Measurements from ENCODE around the gene TTC21A.
A peak's percentile ranks its signal among the peaks of the same experiment; 100 is the strongest.

TTC21A gene

DNA sequence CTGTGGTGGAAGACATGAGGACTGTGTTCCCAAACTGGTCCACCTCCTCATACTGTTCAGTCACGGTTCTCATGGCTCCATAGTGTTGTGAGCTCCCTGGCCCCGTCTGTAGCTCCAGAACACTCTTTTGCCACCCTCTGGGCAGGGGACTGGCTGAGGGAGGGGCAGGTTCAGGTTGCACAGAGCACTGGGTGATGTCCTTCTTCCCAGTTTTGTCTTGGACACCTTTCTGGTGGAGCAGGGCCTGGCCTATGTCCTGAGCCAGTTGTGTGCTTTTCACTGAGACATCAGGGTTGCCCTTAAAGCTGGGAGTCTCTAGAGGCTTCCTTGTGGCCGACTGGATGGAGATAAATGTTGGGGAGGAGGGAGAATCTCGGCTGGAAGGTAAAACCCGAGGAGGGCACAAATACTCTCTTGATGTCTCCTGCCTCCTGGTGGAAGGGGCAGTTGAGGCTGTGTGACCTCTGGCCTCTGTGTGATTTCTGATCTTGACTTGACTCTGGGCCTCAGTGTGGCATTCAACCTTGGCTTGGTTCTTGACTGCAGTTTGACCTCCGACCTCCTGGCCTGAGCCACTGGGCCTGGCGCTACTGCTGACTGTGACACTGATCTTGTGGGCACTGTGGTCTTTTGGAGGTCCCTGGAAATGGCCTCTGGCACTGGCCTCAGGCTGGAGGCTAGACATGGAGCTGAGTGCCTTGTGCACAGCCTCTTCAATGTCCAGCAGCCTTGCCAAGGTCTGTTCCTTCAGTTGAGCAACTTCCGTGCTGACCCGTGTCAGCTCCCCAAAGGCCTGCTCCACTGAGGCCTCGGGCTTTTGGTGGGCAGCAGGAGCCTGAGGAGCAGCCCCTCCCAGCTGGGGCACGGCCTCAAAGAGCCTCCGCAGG lies 76.8 kb downstream of the TTC21A start:
- Histone ChIP-seq H2AK5ac (ENCODE audit: low read depth, low read length) (peak overlapping the region; percentile 86), H3K4me3 (ENCODE audit: low read length in 2 of 2) (no peak overlapping the region), H2BK120ac (ENCODE audit: low read depth, low read length) (peak overlapping the region; percentile 4), H3K4ac (ENCODE audit: low read length) (no peak overlapping the region), H3K4me2 (ENCODE audit: insufficient read depth, low read length, poor library complexity, severe bottlenecking) (no peak overlapping the region), H3K79me1 (ENCODE audit: low read depth, low read length) (no peaks in the 10 kb centered on the region), H4K8ac (ENCODE audit: low read depth, low read length) (no peak overlapping the region), H3K9ac (ENCODE audit: low read depth, low read length, poor library complexity) (no peak overlapping the region), H4K91ac (ENCODE audit: low read depth, low read length, poor library complexity) (no peak overlapping the region), H3K27me3 (ENCODE audit: control insufficient read depth in 3 of 3, insufficient read depth in 3 of 3, low read depth in 1 of 3, low read length in 3 of 3) (peaks cover 0 to 9% (median 0%) of the 10 kb centered on the region in 3 experiments), H2AFZ (ENCODE audit: low read length) (no peak overlapping the region), H3K4me1 (ENCODE audit: control insufficient read depth in 2 of 2, insufficient read depth in 1 of 2, low read depth in 1 of 2, low read length in 2 of 2) (peaks cover 7 to 8% of the 10 kb centered on the region in 2 donors), H3K18ac (ENCODE audit: low read length) (no peak overlapping the region), H3K14ac (ENCODE audit: low read length) (peak overlapping the region; percentile 26), H2BK15ac (ENCODE audit: low read length) (peak overlapping the region; percentile 88), H3K9me3 (replicated peaks in 1 of 2; ENCODE audit: control insufficient read depth in 2 of 2, insufficient read depth in 1 of 2, low read depth in 1 of 2, low read length in 2 of 2) (no peaks in the 10 kb centered on the region), H3K27ac (replicated peaks; ENCODE audit: low read length) (no peak overlapping the region), H2BK5ac (ENCODE audit: low read length) (peak overlapping the region; percentile 79), H2BK12ac (ENCODE audit: low read length) (peak overlapping the region; percentile 44), H3K36me3 (replicated peaks in 1 of 2; ENCODE audit: control insufficient read depth in 2 of 2, insufficient read depth in 2 of 2, low read length in 2 of 2) (no peaks in the 10 kb centered on the region), H3K23ac (ENCODE audit: low read depth, low read length, poor library complexity) (peak overlapping the region; percentile 76)
- DNase-seq (ENCODE audit: low spot score): no peak
- no CpG with 5 or more reads among the region's 12 CpGs for WGBS, 2 donors (ENCODE audit: extremely low coverage in 2 of 2, insufficient read length in 2 of 2, insufficient replicate concordance in 1 of 2)

DNA sequence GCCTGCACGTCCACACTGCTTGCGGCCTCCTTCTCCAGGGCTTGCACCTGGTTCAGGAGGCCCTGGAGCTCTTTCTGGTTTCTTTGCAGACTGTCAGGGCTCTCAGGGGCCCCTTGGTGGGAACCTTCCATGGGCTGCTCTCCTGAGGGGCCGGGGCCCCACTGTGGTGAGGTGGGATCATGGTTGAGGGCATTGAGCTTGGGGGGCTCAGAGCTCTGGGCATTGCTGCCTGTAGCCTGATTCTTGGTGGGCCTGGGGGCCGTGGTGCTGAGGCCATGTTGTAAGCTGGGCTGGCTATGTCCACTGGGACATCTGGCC lies 77.4 kb downstream of the TTC21A start:
- Histone ChIP-seq H2AK5ac (ENCODE audit: low read depth, low read length) (peak overlapping the region; percentile 86), H2BK12ac (ENCODE audit: low read length) (no peak overlapping the region), H2BK120ac (ENCODE audit: low read depth, low read length) (peak overlapping the region; percentile 4), H3K4me1 (ENCODE audit: control insufficient read depth in 2 of 2, insufficient read depth in 1 of 2, low read depth in 1 of 2, low read length in 2 of 2) (peaks cover 6 to 7% of the 10 kb centered on the region in 2 donors), H4K91ac (ENCODE audit: low read depth, low read length, poor library complexity) (peak overlapping the region; percentile 67), H4K8ac (ENCODE audit: low read depth, low read length) (no peak overlapping the region), H3K23ac (ENCODE audit: low read depth, low read length, poor library complexity) (no peak overlapping the region), H3K4ac (ENCODE audit: low read length) (no peak overlapping the region), H3K18ac (ENCODE audit: low read length) (peak overlapping the region; percentile 57), H3K4me3 (ENCODE audit: low read length in 2 of 2) (no peak overlapping the region), H2BK15ac (ENCODE audit: low read length) (peak overlapping the region; percentile 85), H3K9me3 (replicated peaks in 1 of 2; ENCODE audit: control insufficient read depth in 2 of 2, insufficient read depth in 1 of 2, low read depth in 1 of 2, low read length in 2 of 2) (no peaks in the 10 kb centered on the region), H3K27ac (replicated peaks; ENCODE audit: low read length) (no peak overlapping the region), H3K4me2 (ENCODE audit: insufficient read depth, low read length, poor library complexity, severe bottlenecking) (no peak overlapping the region), H3K27me3 (ENCODE audit: control insufficient read depth in 3 of 3, insufficient read depth in 3 of 3, low read depth in 1 of 3, low read length in 3 of 3) (peaks cover 0 to 5% (median 0%) of the 10 kb centered on the region in 3 experiments), H3K9ac (ENCODE audit: low read depth, low read length, poor library complexity) (no peak overlapping the region), H3K36me3 (replicated peaks in 1 of 2; ENCODE audit: control insufficient read depth in 2 of 2, insufficient read depth in 2 of 2, low read length in 2 of 2) (no peaks in the 10 kb centered on the region), H2BK5ac (ENCODE audit: low read length) (no peak overlapping the region), H3K79me1 (ENCODE audit: low read depth, low read length) (no peaks in the 10 kb centered on the region), H2AFZ (ENCODE audit: low read length) (no peak overlapping the region), H3K14ac (ENCODE audit: low read length) (no peak overlapping the region)
- no CpG with 5 or more reads among the region's 4 CpGs for WGBS, 2 donors (ENCODE audit: extremely low coverage in 2 of 2, insufficient read length in 2 of 2, insufficient replicate concordance in 1 of 2)
- DNase-seq (ENCODE audit: low spot score): no peak

DNA sequence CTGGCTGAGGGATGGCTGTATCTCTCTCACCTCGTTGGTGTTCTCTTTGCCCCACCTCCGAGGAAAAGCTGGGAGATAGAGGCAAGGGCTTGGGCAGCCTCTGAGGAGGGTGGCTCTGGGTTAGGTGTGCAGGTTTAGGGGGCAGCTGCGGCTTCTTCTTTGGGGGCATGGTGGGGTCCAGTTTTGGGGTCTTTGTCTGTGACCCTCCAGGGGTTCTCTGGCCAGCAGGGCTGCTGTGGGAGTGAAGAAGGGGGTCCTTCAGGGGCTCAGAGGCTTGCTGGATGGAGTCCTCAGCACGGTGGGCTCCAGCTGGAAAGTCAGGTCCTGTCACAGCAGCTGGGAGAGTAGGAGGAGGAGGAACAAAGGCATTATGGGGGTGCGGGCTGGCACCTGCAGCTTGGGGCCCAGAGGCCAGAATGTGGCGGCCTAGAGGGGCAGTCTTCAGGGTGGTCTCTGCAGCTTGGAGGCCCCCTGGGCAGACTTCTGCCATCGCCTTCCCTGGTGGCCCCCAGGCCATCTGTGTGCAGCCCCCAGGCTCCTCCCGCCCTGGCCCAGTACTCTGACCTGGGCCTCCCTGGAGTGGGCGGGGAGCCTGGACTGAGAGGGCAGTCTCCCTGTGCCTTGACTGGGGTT lies 78.0 kb downstream of the TTC21A start:
- no peak overlapping the region for H2AFZ ChIP-seq (ENCODE audit: low read length)
- no peaks in the 10 kb centered on the region for H3K79me1 ChIP-seq (ENCODE audit: low read depth, low read length)
- H3K23ac ChIP-seq (ENCODE audit: low read depth, low read length, poor library complexity): peak overlapping the region; percentile 38
- H3K4me2 ChIP-seq (ENCODE audit: insufficient read depth, low read length, poor library complexity, severe bottlenecking): no peak overlapping the region
- H3K27ac ChIP-seq (replicated peaks; ENCODE audit: low read length): no peak overlapping the region
- no peak overlapping the region for H3K4me3 ChIP-seq (ENCODE audit: low read length in 2 of 2)
- peak overlapping the region; percentile 1 for H2BK12ac ChIP-seq (ENCODE audit: low read length)
- H3K4me1 ChIP-seq (ENCODE audit: control insufficient read depth in 2 of 2, insufficient read depth in 1 of 2, low read depth in 1 of 2, low read length in 2 of 2): peaks cover 1 to 2% of the 10 kb centered on the region in 2 donors
- peak overlapping the region; percentile 85 for H2BK15ac ChIP-seq (ENCODE audit: low read length)
- H3K36me3 ChIP-seq (replicated peaks in 1 of 2; ENCODE audit: control insufficient read depth in 2 of 2, insufficient read depth in 2 of 2, low read length in 2 of 2): no peaks in the 10 kb centered on the region
- H2BK5ac ChIP-seq (ENCODE audit: low read length): peak overlapping the region; percentile 36
- no peak overlapping the region for H3K4ac ChIP-seq (ENCODE audit: low read length)
- peaks cover 0 to 3% (median 0%) of the 10 kb centered on the region in 3 experiments for H3K27me3 ChIP-seq (ENCODE audit: control insufficient read depth in 3 of 3, insufficient read depth in 3 of 3, low read depth in 1 of 3, low read length in 3 of 3)
- peak overlapping the region; percentile 86 for H2AK5ac ChIP-seq (ENCODE audit: low read depth, low read length)
- no peak overlapping the region for H3K14ac ChIP-seq (ENCODE audit: low read length)
- no CpG with 5 or more reads among the region's 9 CpGs for WGBS, 2 donors (ENCODE audit: extremely low coverage in 2 of 2, insufficient read length in 2 of 2, insufficient replicate concordance in 1 of 2)
- peak overlapping the region; percentile 92 for H2BK120ac ChIP-seq (ENCODE audit: low read depth, low read length)
- H3K18ac ChIP-seq (ENCODE audit: low read length): peak overlapping the region; percentile 44
- no peak for DNase-seq (ENCODE audit: low spot score)
- H4K8ac ChIP-seq (ENCODE audit: low read depth, low read length): no peak overlapping the region
- no peak overlapping the region for H3K9ac ChIP-seq (ENCODE audit: low read depth, low read length, poor library complexity)
- peak overlapping the region; percentile 67 for H4K91ac ChIP-seq (ENCODE audit: low read depth, low read length, poor library complexity)
- no peaks in the 10 kb centered on the region for H3K9me3 ChIP-seq (replicated peaks in 1 of 2; ENCODE audit: control insufficient read depth in 2 of 2, insufficient read depth in 1 of 2, low read depth in 1 of 2, low read length in 2 of 2)
